ENCODE results near the gene SBNO2.
"Not testable (repeated sequence)": the region's sequence is repeated elsewhere in the genome, so short reads cannot be mapped to it uniquely, and the experiment has no call there.

SBNO2 gene

DNA sequence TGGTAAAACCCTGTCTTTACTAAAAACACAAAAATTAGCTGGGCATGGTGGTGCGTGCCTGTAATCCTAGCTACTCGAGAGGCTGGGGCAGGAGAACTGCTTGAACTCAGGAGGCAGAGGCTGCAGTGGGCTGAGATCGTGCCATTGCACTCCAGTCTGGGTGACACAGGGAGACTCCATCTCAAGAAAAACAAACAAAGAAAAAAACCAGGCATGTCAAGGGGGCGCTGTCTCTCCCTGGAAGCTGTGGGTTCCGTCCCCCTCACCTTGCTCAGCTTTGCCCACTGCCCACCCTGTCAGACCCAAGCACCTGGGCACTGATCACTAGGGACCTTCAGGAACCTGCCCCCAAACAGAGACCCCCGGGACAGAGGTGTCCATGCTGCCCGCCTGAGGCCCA lies 45.0 kb downstream of the SBNO2 start:
- not testable (repeated sequence) for H3K4me3 ChIP-seq
- peak overlapping the region in 7 of 21 experiments; percentile 44 to 100 (median 97) for H3K27ac ChIP-seq

- Histone ChIP-seq H3K4me3 (no peak overlapping the region), H3K27ac (peak overlapping the region in 5 of 21 experiments; percentile 2 to 60 (median 44))
Observed at GRCh38 chr19:1128106-1128505, 46.0 kb downstream of the SBNO2 start.

GRCh38 chr19:1126984-1127760 lies 46.9 kb downstream of the SBNO2 start:
- peak overlapping the region in 16 of 21 experiments; percentile 7 to 75 (median 52) for H3K27ac ChIP-seq
- H3K4me3 ChIP-seq, result peak overlapping the region in 1 of 7 experiments; percentile 4

DNA sequence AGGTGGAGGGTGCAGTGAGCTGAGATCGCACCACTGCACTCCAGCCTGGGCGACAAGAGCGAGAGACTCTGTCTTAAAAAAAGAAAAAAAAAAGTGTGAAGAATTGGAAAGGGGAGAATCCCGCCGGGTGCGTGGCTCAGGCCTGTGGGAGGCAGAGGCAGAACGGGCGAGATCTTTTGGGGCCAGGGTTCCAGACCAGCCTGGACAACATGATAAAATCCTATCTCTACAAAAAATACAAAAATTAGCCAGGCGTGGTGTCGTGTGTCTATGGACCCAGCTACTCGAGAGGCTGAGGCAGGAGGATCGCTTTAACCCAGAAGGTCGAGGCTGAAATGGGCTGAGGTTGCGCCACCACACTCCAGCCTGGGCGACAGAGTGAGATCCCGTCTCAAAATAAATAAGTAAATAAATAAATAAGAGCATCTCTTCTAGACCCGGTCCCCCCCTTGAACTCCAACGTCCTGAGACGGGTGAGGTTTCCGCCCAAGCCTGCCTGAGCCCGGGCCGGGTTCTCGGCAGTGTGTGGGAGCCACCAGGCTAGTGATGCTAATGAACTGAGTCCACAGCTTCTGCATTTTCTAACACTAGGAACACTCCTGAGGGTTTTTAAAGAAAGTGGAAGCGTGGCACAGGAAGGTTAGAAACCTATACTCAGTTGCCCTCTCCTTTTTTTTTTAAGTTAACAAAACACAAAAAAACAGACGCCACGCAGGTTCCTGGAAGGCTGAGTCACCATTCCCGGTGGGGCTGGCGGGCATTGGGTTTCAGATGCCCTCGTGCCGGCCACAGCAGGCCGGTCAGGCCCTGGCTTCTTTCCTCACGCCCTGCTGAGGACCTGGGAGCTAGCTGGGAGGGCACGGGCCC lies 48.2 kb downstream of the SBNO2 start:
- Histone ChIP-seq H3K27ac (peak overlapping the region in 18 of 21 experiments; percentile 0 to 75 (median 54)), H3K4me3 (no peak overlapping the region)

- H3K4me3 ChIP-seq, result no peak overlapping the region
Observed at GRCh38 chr19:1123885-1124677, 50.0 kb downstream of the SBNO2 start.

GRCh38 chr19:1123381-1123780 lies 50.7 kb downstream of the SBNO2 start:
- Histone ChIP-seq H3K4me3 (no peak overlapping the region), H3K27ac (peak overlapping the region in 9 of 21 experiments; percentile 3 to 73 (median 46))

More at GRCh38 chr19:1123885-1124677, 50.0 kb downstream of the SBNO2 start:
- peak overlapping the region in 12 of 21 experiments; percentile 4 to 73 (median 42) for H3K27ac ChIP-seq

DNA sequence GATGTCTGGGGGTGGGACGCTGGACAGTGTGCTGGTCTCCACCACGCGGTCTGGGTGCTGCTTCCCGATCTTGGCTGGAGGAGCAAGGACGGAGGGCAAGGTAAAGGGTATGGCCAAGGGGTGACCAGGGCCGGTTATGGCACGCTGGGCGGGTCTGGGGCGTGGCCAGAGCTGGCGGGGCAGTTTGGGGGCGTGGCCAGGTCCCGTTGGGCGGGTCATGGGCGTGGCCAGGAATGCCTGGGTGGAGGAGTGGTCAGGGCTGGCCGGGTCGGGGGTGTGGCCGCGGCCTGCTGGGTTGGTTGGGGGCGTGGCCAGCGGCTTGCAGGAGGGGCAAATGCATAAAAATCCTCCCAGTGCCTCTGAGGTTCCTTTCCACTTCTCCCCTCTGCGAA lies 51.1 kb downstream of the SBNO2 start:
- H3K27ac ChIP-seq, result peak overlapping the region in 2 of 21 experiments; percentile 3 to 46
- no peak overlapping the region for H3K4me3 ChIP-seq

DNA sequence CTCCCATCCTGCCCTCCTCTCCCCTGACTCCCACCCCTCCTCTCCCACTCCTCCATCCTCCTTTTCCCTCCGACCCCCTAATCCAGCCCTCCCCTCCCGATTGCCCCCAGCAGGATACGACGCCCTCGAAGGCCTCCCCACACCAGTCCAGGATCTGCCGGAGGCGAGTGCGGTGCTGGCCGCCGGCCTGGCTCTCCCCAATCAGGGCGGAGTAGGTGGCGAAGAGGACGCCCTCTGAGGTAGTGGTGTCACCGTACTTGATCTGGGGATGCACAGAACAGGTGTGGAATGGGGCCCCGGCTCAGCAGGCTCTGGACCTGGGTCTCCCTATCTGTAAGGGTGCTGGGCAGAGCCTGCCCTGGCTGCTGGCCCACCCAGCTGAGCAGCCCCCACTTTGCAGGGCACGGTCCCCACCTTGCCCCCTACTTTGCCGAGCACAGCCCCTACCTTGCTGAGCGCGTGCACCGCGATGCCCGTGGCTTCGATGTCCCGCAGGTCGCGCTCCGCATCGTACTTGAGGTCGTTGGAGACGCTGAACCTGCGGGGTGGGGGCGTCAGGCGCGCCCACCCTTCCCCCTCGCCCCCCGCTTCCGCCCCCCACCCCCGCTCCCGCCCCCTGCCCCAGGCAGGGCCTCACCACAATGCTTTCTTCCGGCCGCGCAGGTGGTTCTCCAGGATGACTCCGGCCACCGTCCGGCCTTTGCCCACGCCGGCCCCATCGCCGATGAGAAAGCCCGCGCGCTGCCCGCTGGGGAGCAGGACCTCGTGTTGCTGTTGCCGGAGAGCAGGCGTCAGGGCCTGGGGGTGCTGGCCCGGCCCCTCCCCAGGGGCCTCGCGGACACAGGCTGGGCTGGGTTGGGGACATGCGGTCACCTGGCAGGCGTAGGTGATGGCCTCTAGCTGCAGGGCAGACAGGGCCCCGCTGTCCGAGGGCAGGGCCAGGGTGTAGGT lies 51.8 kb downstream of the SBNO2 start:
- Histone ChIP-seq H3K4me3 (no peak overlapping the region), H3K27ac (peak overlapping the region in 3 of 21 experiments; percentile 3 to 46 (median 7))

GRCh38 chr19:1121395-1121794 lies 52.7 kb downstream of the SBNO2 start:
- no peak overlapping the region for H3K27ac ChIP-seq

GRCh38 chr19:1119475-1120217 lies 54.4 kb downstream of the SBNO2 start:
- no peak overlapping the region for H3K4me3 ChIP-seq
- H3K27ac ChIP-seq, result peak overlapping the region in 1 of 21 experiments; percentile 22

More at GRCh38 chr19:1121395-1121794, 52.7 kb downstream of the SBNO2 start:
- no peak overlapping the region for H3K4me3 ChIP-seq

- Histone ChIP-seq H3K4me3 (no peak overlapping the region), H3K27ac (peak overlapping the region in 1 of 21 experiments; percentile 22)
Observed at GRCh38 chr19:1118999-1119398, 55.1 kb downstream of the SBNO2 start.

DNA sequence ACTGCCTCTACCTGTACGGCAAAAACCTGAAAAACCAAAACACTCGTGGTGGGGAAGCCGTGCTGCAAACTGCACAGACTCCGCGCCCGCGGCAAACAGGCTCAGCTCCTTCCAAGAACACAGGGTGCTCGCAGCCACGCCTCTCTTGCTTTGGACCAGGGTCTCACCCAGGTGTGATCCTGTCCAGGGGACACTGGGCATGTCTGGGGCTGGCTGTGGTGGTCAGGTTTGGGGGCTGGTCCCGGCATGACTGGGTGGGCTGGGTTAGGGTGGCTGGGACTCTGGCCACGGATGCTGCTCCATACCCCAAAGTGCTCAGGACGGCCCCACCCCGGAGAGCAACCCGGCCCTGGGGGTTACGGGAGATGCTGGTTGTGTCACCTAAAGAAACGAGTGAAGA lies 56.4 kb downstream of the SBNO2 start:
- peak overlapping the region in 3 of 21 experiments; percentile 13 to 35 (median 19) for H3K27ac ChIP-seq
- no peak overlapping the region for H3K4me3 ChIP-seq

- H3K4me3 ChIP-seq, result no peak overlapping the region
- peak overlapping the region in 6 of 21 experiments; percentile 13 to 51 (median 30) for H3K27ac ChIP-seq
Observed at GRCh38 chr19:1116726-1117581, 57.1 kb downstream of the SBNO2 start.

- Histone ChIP-seq H3K27ac (peak overlapping the region in 3 of 21 experiments; percentile 15 to 45 (median 16)), H3K4me3 (no peak overlapping the region)
Observed at GRCh38 chr19:1115646-1116420, 58.2 kb downstream of the SBNO2 start.

- H3K4me3 ChIP-seq, result not testable (repeated sequence)
- peak overlapping the region in 1 of 21 experiments; percentile 85 for H3K27ac ChIP-seq
Observed at GRCh38 chr19:1114728-1115127, 59.3 kb downstream of the SBNO2 start.

- H3K27ac ChIP-seq, result peak overlapping the region in 16 of 21 experiments; percentile 51 to 85 (median 70)
- no peak overlapping the region for H3K4me3 ChIP-seq
Observed at GRCh38 chr19:1113986-1114483, 60.0 kb downstream of the SBNO2 start.
